Embryonic facial prominence (tissue), 1 donor: Measurements from ENCODE around the gene ASB5.
"Not testable (repeated sequence)": the region's sequence is repeated elsewhere in the genome, so short reads cannot be mapped to it uniquely, and the experiment has no call there.

Experiments used
- DNase-seq: peaks from one replicate; pipeline ENCODE4 v3.0.0-alpha.2; 2016; ENCODE audit errors: extremely low spot score

Gene ASB5

DNA sequence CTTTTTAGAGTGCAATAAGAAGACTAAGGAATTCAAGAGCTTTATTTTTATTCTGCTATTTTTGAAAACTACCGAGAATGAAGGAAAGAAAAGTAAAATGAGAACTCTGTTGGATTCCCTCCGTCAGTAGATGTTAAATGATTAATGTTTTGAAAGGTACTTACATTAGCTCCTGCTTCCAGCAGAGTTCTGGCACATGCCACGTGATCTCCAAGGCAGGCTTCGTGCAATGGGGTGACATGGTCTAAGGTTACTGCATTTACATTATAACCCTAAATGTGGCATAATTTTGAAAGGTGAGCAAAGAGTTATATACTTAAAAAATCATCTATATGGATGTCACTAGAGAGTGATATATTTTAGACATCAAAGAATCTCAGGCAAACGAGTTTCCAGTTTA lies 46.9 kb downstream of the ASB5 start:
- no peak for DNase-seq

DNA sequence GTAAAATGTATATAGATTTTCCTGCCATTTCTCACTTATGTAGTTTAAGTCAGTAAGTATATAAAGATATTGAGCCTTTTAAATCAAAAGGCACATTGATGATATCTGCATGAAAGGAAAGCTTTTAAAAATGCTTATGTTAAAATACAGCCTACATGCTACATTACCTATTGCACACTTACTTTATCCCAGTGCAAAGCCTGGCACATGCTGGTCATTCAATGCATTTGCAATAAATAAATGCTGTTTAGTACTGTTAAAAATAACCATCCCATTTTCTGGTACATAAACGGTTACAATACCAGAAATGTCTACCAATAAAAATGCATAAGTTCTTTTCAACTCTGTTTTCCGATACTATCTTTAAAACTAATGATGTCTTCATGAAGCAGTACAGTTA lies 51.5 kb downstream of the ASB5 start:
- DNase-seq, result no peak

DNA sequence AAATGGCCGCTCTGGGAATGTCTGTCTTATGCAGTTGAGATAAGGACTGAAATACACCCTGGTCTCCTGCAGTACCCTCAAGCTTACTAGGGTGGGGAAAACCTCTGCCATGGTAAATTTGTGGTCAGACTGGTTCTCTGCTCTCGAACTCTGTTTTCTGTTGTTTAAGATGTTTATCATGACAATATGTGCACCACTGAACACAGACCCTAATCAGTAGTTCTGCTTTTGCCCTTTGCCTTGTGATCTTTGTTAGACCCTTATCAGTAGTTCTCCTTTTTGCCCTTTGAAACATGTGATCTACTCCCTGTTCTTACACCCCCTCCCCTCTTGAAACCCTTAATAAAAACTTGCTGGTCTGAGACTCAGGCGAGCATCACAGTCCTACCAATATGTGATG lies 56.7 kb downstream of the ASB5 start:
- not testable (repeated sequence) for DNase-seq

DNA sequence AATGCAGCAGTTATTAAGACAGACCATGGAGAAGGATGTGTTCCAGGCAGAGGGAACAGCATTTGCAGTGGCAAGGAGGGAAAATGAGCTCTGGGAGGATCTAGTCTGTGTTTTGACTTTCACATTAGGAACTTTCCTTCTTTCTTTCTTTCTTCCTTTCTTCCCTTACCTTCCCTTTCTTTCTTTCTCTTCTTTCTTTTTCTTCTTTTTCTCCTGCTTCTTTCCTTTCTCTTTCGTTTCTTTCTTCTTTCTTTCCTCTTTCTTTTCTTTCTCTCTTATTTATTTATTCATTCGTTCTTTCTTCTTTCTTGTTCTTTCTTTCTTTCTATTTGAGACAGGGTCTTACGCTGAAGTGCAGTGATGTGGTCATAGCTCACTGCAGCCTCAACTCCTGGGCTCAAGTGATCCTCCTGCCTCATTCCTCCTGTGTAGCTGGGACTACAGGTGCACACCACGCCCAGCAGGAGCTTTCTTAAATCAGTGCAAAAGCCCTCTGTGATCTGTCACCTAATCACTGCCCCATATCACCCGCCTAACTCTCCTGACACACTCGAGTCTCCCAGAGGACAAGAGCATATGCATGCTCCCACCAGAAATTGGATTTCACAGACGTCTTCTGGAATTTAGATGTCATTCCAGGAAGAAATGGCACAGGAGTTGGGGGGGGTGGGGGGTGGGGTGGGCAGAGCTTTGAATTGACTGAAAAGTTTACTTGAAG lies 58.3 kb downstream of the ASB5 start:
- DNase-seq, result no peak

DNA sequence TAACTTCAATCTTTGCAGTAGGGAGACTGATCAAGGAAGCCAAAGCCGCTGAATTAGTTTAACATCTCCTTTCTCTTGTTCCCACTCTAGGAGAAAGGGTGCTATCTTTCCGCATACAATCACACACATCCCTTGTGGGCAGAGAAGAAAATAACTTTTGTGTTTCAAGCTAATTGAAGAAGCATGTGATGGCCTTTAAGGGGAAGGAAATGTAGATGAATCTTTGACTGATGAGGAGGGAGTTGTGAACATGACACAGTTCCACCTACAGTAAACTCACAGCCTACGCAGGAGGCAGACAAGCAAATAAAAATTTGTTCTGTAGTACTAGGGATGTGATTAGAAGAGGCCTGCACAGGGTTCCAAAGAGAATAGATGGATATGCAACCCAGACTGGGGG lies 58.9 kb downstream of the ASB5 start:
- no peak for DNase-seq

DNA sequence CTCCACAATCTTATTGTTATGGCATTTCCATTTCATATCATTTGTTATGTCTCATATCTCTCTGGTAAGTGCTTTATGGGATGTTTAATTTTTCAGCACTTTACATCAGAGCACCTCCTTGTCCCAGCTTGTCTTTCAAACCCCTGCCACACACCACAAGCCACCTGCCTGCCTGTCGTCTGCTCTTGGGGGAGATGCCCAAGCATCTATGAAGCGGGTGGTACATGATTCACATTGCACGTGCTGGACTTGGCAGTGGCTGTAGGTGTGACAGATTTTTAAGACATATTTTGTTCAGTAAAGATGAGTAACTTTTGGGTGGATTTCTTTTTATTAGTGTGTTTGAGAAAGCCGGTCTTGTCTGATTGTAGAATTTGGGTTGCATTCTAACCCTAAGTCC lies 59.5 kb downstream of the ASB5 start:
- DNase-seq, result no peak

DNA sequence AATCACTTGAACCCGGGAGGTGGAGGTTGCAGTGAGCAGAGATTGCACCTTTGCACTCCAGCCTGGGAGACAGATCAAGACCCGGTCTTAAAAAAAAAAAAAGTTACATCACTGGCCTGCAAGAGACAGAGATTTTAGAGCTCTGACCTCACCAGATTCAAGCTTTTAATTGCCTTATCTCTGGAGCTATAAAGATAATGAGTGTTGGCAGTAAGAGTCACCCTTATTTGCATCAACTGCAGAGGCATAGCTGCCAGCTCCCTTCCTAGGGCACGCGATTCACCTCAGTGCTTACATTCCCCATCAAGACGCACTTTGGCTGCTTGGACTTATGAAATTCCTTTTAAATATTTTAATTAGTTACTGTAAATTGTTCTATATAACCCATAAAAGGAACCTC lies 61.2 kb downstream of the ASB5 start:
- no peak for DNase-seq

DNA sequence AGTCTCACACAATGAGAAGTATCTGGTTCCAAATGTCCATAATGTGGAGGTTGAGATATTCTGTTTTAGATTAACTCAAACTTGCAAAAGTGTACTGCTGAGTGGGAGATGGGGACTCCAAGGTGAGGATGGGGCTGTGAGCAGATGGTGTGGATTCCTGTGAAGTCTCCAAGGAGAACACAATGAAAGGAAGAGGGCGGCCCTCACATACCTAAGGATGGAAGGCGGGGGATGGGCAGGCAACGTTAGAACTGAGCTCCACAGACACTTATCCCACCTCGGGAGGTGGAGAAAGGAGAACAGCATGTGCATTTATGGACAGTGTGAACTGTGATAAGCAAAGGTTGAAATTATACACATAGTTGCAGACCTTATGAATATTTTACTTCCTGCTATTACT lies 63.7 kb downstream of the ASB5 start:
- no peak for DNase-seq

DNA sequence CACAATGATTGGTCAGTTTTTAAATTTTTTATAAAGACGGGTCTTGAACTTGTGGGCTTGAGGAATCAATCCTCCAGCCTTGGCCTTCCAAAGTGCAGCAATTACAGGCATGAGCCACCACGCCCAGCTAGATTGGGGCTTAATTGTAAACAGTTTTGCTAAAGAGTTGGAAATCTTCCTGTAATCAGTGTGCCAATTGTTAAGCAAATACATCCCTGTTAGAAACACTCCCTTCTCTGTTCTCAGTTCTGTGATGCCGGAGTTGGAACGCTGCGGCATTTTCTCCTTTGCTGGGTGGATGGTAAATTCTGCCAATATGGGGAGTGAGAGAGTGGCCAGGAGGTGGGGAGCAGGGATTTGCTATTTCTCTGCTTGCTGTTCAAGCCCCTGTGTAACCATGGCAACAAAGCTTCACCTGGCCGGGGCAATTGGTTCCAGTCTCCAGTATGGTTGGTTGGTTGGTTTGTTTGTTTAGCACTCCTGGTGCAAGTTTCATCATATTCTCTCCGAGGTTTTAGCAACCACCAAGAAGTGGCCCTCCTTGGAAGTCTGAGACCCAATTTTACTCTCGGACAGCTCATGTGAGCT lies 70.6 kb downstream of the ASB5 start:
- no peak for DNase-seq

DNA sequence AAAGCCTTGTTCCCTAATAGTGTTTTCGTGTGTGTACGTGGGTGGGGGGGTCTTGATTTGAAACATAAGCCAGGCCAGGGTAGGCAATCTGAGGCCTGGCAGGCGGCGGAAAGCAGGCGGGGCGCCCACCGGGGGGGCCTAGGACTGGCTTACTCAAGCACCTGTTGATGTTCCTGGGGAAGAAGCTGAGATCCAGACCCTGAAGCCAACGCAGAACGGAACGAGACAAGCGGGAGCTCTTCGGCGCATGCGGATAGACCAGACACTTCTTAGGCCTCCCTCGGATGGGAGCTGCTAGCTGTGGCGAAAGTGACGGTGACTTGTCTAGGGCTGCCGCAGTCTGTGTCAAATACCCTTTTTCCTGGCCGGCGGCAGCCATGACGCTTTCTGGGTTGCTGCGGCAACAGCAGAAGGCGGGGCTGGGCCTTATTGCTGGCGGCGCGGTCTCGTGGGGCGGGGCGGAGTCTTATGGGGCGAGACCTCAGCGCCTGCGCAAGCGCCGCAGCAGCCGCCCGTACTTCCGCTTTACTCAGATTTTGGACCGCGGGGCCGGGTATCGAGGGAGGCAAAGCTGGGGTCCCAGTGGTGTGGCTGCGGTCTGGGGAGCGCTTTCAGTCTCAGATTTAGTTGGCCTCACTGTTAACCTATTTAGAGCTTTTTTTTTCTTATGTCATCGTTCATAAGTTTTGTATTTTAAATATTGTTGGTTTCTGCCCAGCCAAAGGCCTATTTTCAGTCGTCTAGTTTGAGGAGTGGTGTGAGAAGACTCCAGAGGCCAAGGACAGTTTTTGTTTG lies 73.6 kb downstream of the ASB5 start, which contains the start of gene SPATA4:
Gene SPATA4, minus strand, starts transcription at position 402 of the 795 bp plus-strand sequence. Its CDS starts 23 bp downstream, at position 379.
- DNase-seq, result peak; percentile 86

DNA sequence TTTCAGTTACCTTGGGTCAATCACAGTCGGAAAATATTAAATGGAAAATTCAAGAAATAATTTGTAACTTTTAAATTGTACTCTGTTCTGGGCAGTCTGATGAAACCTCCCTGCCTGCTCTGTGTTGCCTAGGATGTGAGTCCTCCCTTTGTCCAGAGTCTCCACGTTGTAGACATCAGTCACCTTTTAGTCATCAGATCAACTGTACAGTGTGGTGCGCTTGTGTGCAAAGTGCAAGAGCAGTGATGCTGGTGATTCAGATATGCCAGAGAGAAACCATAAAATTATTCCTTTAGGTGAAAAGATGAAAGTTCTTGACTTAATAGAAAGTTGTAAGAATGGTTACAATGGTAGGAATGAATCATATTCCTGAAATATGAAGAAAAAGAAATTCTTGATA lies 75.1 kb downstream of the ASB5 start:
- no peak for DNase-seq

DNA sequence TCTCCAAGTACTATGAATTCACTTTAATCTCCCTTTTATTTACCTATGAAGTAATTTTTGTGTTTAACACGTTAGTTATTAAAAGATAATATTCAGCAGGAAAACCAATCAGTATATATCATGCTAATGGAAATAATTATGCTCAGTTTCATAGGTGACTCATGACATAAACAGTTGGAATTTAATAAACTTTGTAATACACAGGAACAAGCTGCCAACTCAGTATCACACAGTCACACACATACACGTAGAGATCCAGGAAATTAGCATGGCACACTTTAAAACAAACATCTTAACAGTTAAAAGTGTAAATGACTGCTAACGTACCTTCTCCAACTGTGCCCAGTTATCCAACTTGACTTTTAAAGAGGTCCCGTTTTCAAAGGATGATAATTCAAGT lies 75.9 kb downstream of the ASB5 start:
- DNase-seq, result no peak

DNA sequence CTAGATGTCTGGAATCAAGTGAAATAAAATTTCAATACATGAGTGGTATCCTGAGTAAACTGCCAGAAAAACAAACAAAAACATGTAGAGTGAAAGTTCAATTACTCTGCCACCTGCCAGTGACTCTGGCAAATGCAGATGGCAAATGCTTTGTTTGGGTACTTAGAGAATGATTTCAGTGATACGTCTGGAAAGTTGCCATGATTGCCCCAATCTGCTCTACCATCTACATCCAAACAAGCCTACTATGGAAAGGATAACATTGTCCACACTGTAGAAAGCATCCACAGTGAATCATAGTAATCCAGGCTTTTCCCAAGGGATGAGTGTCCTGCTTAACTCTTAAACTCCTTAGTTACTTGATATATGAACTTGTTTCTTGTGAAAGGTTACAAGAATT lies 77.0 kb downstream of the ASB5 start:
- no peak for DNase-seq

DNA sequence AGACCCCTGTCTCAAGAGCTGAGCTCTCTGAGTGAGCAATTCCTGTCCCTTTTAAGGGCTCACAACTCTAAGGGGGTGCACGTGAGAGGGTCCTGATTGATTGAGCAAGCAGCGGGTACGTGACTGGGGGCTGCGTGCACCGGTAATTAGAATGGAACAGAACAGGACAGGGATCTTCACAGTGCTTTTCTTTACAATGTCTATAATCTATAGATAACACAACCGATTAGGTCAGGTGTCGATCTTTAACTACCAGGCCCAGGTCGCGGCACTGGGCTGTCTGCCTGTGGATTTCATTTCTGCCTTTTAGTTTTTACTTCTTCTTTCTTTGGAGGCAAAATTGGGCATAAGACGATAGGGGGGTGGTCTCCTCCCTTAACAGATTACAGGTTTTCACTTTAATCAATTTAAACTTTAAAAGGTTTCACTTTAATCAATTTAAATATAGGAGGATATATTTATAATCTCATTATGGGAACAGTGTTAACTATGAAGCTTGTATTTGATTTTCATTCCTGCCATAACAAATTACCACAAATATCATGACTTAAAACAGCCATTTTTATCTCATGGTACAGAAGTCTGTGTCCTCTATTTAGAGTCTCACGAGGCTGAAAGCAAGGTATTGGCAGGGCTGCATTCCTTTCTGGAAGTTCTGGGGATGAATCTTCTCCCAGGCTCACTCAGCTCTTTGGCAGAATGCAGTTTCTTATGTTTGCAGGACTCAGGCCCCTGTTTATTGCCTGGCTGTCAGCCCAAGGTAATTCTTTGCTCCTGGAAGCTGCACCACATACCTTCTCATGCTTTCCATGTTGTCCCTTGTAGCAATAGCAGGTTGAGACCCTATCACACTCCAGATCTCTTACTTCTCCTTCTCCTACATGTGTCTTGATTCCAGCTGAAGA lies 78.9 kb downstream of the ASB5 start:
- DNase-seq, result no peak

DNA sequence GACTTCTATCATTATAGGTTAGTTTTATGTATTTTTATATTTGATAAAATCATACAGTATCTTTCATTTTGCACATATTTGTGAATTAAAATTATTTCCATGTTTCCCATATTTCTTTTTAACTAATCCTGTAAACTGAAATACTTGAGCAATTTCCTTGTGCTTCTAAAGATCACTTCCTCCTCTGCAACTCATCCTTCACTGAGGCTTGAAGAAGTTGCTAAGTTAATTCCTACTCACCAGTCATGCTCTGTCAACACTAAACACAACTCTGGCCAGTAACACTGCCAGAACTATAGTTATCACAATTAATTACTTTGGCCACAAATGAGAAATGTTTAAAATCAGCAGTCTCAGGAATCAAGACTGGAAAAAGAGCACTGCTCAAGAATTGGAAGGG lies 80.4 kb downstream of the ASB5 start:
- no peak for DNase-seq

DNA sequence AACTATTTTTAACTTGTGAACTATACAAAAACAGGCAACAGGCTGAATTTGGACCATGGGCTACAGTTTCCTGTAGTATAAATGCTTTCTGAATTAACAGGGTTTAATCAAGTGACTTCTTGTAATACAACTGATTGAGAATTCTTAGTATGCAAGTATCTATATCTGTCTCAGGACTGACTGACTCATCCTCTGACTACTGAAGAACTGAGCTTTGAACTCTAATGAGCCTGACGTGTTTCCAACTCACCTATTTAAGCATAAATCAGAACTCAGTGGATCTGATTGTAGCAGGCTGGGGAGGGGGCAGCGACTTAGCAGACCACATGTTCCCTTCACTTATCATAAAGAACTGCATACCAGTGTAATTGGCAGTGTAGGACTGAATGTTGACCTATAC lies 81.4 kb downstream of the ASB5 start:
- DNase-seq, result no peak

DNA sequence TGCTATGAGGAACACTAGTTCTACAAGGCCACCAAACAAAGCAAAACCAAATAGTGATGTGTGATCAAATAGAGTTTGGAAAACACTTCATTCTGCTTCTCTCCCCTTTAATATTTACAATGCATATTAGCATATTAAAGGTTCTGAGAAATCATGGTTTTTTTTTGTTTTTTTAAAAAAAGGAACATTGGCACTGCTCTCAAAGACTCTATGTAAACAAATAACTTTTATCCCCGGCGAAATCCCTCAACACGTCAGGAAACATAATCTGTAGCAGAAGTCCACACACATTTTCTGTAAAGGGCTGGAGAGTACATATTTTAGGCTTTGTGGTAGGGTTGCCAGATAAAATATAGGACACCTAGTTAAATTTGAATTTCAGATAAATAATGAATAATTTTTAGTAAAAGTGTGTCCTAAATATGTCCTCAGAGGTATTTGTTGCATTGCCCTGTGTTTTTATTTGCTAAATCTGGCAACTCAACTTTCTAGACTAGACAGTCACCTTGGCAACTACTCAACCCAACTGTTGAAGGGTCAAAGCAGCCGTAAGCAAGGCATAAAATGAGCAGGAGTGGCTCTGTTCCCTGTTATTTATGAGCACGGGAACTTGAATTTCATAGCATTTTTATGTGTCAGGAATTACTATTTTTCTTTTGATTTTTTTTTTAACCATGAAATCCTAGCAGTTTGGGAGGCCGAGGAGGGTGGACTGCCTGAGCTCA lies 82.2 kb downstream of the ASB5 start:
- DNase-seq, result no peak

DNA sequence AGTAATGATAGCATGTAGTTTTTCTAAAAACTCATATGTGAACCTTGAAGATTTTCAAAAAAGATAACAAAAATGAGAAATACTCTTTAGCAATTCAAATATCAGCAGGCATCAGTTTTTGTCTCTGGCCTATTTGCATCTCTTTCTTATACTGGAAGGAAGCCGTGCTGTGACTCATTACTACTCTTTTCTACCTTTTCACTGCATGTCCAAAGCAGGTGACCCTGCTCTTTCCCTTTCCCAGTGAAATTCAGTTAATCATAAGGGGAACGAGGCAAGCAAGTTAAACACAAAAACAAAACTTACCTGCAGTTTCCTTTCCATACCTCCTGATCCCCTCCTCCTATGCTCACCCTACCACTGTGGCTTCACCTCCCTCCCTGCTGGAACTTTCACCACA lies 83.0 kb downstream of the ASB5 start:
- no peak for DNase-seq

DNA sequence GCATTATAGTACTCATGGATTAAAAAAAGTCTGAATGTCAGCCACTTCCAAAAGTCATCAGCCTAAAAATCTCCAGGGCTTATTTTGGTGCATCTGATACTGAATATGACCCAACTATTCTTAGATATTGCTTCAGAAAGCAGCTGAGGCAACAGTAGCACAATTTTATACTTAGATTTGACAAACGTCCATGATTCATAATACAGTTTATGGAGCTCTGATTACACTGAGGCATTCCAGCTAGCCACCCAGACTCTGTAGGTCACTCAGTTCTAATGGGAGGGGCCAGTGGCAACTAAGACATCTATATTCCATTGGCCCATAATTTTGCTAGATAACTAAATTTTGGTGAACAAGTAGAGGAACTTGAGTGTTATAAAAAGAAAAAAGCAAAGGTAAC lies 84.0 kb downstream of the ASB5 start:
- no peak for DNase-seq
